Stomach (tissue), 9 donors: Measurements from ENCODE around the gene GAB1. TPM values are rescaled to one million over a fixed set of nuclear protein-coding genes. Genes with fewer than 3 reads are reported as not detected.

Experiments used
- DNase-seq, 2 donors: peaks; one replicate each; pipeline versions ENCODE4 v3.0.0 to v3.0.0-alpha.2; 2013 to 2019
- H3K27ac ChIP-seq, 5 donors: fragments of 200-600 bp in 4 of 5; sonication (generic) in 4 of 5; one replicate each; pipeline ENCODE4 v1.5.1; 2013 to 2019; ENCODE audit warnings: mild to moderate bottlenecking in 1 of 5, moderate library complexity in 1 of 5
- H3K27me3 ChIP-seq, 3 donors: fragments of 200-600 bp; sonication (generic); one replicate each; pipeline ENCODE4 v1.5.1; 2017 to 2019; ENCODE audit warnings: mixed run types in 1 of 3
- H3K36me3 ChIP-seq, 4 donors: fragments of 200-600 bp; sonication (generic); 1 replicate in 3 of 4; 2 replicates in 1 of 4; pipeline ENCODE4 v1.5.1; 2016 to 2019
- H3K4me1 ChIP-seq, 4 donors: fragments of 200-600 bp; sonication (generic); one replicate each; pipeline ENCODE4 v1.5.1; 2016 to 2019
- H3K4me3 ChIP-seq, 4 donors: fragments of 200-600 bp; sonication (generic) in 3 of 4; one replicate each; pipeline ENCODE4 v1.5.1; 2016 to 2019; ENCODE audit warnings: mild to moderate bottlenecking in 1 of 4
- H3K9me3 ChIP-seq, 4 donors: fragments of 200-600 bp; sonication (generic); one replicate each; pipeline ENCODE4 v1.5.1; 2016 to 2019
- EP300 ChIP-seq: sonication (generic); formaldehyde crosslinking; IDR thresholded peaks from one replicate; pipeline ENCODE4 v1.6.1; 2017; ENCODE audit warnings: antibody characterized with exemption
- POLR2A ChIP-seq, 4 donors: fragments of 450-650 bp; IDR thresholded peaks; one replicate each; pipeline ENCODE4 v1.6.1; 2016; ENCODE audit warnings: antibody characterized with exemption in 4 of 4, control low read depth in 2 of 4, mild to moderate bottlenecking in 1 of 4, moderate library complexity in 1 of 4
- POLR2AphosphoS5 ChIP-seq, 3 donors: sonication (generic); formaldehyde crosslinking; IDR thresholded peaks; one replicate each; pipeline ENCODE4 v1.6.1; 2016; ENCODE audit warnings: antibody characterized with exemption in 3 of 3
- WGBS, 5 donors: extraction: QIAGEN DNeasy Blood & Tissue Kit in 3 of 5; methylation state at CpG; one replicate each; pipeline versions ENCODE4 v1.1.5 to v1.1.7; 2013 to 2018; 5-methylcytosine and 5-hydroxymethylcytosine counted together
- intact Hi-C: fragments of 100-400 bp; cut with DNase I; formaldehyde crosslinking; loops from one replicate; pipeline ENCODE4 v1.15.1; 2023; ENCODE audit warnings: low total_unique reads
- polyA plus RNA-seq, 3 donors: library from polyadenylated mRNA; stranded (reverse); fragments of 200-250 nt; gene quantifications; one replicate each; pipeline ENCODE4 v1.2.3, GENCODE V29; 2013
- total RNA-seq, 5 donors: library from RNA; depleted of rRNA; stranded (reverse); fragments of >200 nt; gene quantifications; one replicate each; pipeline versions ENCODE4 v1.1.0 to v1.2.3, GENCODE V29; 2014 to 2016
- TF ChIP-seq, protein P1 (sequence below), 7 experiments: fragments of 450-650 bp in 4 of 7; fragments of 200-600 bp in 3 of 7; sonication (generic) in 3 of 7; IDR thresholded peaks; one replicate each; pipeline ENCODE4 v1.5.1; 2016 to 2019; ENCODE audit warnings: antibody characterized with exemption in 7 of 7, control low read depth in 2 of 7, mild to moderate bottlenecking in 1 of 7
- donor health status: healthy with polysubstance abuse.
- donor health status: Bipolar disorder and iron deficiency.
- donor health status: healthy.

GAB1 gene
- total and polyA plus RNA-seq, 8 donors, result 3.2 to 101 (median 29.0) TPM

DNA sequence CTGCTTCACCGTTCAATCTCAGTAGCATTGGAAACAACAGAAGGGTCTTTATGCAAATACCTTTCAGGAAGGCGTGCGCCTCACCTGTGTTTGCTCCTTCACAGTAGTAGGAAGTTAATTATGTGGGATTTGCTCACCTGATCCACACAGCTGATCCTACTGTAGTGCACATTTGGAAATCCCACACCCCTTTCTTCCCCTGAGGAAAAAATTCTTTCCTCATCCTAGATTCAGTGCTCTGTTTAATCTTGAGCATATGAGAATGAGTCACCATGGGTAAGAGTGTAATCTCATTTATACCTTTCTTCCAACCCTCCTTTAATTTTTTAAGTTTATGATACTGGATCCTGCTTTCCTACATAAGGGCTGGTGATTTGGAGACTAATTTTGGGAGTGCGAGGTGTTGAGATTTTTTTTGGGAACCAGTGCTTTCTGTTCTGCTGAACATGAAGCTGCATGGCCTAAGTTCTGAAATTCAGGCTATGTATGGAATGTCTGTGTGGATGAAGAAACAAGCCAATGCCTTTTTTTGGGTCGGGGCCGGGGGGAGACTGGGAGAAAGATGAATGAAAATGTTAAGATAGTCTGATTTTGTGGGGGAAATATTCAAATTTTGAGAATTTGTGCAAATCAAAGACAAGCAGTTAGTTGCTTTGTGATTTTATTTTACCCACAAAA is 19.0 kb downstream of the GAB1 start:
- DNase-seq, result no peak
- Histone ChIP-seq H3K4me3 (no peak overlapping the region), H3K36me3 (no peaks in the 10 kb centered on the region), H3K27me3 (no peaks in the 10 kb centered on the region), H3K9me3 (no peaks in the 10 kb centered on the region), H3K4me1 (peaks cover 68 to 100% (median 84%) of the 10 kb centered on the region in 4 donors), H3K27ac (peak overlapping the region; percentile 24 to 85 (median 83))
- intact Hi-C loops, result no loop called here
- 69 to 77% (median 72%) methylated on average over 6 of the region's 6 CpGs for WGBS, 5 donors
- TF ChIP-seq, protein P1, sequence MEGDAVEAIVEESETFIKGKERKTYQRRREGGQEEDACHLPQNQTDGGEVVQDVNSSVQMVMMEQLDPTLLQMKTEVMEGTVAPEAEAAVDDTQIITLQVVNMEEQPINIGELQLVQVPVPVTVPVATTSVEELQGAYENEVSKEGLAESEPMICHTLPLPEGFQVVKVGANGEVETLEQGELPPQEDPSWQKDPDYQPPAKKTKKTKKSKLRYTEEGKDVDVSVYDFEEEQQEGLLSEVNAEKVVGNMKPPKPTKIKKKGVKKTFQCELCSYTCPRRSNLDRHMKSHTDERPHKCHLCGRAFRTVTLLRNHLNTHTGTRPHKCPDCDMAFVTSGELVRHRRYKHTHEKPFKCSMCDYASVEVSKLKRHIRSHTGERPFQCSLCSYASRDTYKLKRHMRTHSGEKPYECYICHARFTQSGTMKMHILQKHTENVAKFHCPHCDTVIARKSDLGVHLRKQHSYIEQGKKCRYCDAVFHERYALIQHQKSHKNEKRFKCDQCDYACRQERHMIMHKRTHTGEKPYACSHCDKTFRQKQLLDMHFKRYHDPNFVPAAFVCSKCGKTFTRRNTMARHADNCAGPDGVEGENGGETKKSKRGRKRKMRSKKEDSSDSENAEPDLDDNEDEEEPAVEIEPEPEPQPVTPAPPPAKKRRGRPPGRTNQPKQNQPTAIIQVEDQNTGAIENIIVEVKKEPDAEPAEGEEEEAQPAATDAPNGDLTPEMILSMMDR (IDR thresholded peaks at IDR 0.05), result no peak
- no peak for TF ChIP-seq POLR2AphosphoS5 (IDR thresholded peaks at IDR 0.05)
- TF ChIP-seq POLR2A (IDR thresholded peaks at IDR 0.05), result no peak
- no peak for TF ChIP-seq EP300

DNA sequence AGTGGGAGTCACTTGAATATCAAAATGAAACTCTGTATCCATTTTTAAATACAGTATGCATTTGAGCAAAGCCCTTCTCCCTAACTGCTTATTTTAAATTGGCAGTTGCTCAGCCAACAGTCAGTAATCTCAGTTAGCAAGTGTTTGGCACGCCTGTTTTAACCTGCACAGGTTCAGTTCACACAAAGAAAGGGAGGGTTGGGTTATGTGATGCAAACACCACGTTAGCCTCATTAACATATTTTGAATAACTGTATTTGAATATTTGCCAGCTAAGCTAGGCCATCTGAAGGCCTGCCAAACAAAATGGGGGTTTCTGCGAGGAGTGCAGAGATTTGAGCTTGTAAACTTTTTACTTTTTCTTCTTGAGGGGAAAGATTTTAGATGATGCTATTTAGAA is 19.8 kb downstream of the GAB1 start:
- Histone ChIP-seq H3K4me1 (peaks cover 68 to 100% (median 85%) of the 10 kb centered on the region in 4 donors), H3K9me3 (no peaks in the 10 kb centered on the region), H3K4me3 (no peak overlapping the region), H3K27ac (peak overlapping the region; percentile 13 to 85 (median 83)), H3K27me3 (no peaks in the 10 kb centered on the region), H3K36me3 (no peaks in the 10 kb centered on the region)
- 17 to 40% (median 28%) methylated on average over 3 of the region's 3 CpGs for WGBS, 5 donors
- intact Hi-C loops, result no loop called here
- TF ChIP-seq POLR2A (IDR thresholded peaks at IDR 0.05) (no peak), POLR2AphosphoS5 (IDR thresholded peaks at IDR 0.05) (peak in 2 of 3 donors; percentile 16 to 49), EP300 (no peak)
- TF ChIP-seq, protein P1 (IDR thresholded peaks at IDR 0.05), result no peak
- peak in 1 of 2 donors; percentile 73 for DNase-seq

DNA sequence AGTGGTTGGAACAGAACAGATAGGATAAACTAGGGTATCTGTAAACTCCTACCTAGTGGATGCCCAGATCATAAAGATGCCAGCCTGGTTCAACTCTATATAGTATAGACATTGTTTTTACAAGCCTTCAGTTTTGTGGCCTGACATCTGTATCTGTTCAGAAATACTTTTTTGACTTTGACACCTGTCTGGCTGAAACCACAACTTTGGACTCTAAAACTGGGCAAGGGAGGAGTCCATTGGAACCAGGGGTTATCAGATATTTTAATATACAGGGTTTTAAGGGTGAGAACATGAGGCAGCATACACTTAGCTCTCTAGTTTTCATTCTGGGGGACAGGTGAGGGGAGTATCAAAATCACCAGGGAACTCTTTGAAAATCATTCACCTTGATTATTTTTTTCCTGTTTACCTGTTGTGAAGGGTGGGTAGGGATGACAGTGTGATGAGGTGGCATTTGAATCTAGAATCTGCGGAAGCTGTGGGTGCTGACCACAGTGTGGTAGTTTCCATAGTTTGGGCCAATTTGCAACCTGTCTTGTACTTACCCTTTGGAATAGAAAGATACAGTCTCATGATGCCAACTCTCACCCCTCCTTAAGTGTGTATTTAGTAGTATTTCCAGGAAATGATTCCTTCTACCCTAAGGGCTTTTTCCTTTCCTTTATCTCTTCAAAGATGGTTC is 20.6 kb downstream of the GAB1 start:
- intact Hi-C loops, result no loop called here
- WGBS, 5 donors, result 83 to 91% (median 88%) methylated on average over 1 of the region's 1 CpG
- Histone ChIP-seq H3K4me3 (no peak overlapping the region), H3K9me3 (no peaks in the 10 kb centered on the region), H3K27me3 (no peaks in the 10 kb centered on the region), H3K36me3 (no peaks in the 10 kb centered on the region), H3K4me1 (peaks cover 62 to 100% (median 81%) of the 10 kb centered on the region in 4 donors), H3K27ac (peak overlapping the region; percentile 48 to 85 (median 83))
- no peak for DNase-seq
- no peak for TF ChIP-seq EP300
- TF ChIP-seq POLR2A (IDR thresholded peaks at IDR 0.05), result no peak
- no peak for TF ChIP-seq POLR2AphosphoS5 (IDR thresholded peaks at IDR 0.05)

DNA sequence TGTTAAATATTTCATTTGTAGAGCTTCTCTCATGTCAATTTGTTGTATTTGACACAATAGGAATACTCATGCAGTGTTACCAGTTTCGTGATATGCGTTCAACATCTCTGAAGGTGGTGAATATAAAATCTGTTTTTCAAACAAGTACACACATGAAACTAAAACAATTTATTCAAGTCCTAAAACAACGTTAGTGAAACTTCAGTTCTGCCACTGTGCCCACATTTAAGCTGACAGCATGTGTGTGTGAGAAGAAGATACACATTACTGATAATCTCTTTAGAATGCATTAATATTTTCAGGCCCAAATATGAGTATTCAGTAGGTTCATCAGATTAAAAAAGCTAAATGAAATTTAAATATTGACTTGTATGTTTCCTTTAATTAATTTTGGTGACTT is 21.7 kb downstream of the GAB1 start:
- peak overlapping the region in 4 of 5 donors; percentile 80 to 85 (median 84) for H3K27ac ChIP-seq
- H3K4me1 ChIP-seq, result peaks cover 51 to 100% (median 76%) of the 10 kb centered on the region in 4 donors
- no peak overlapping the region for H3K4me3 ChIP-seq
- no peaks in the 10 kb centered on the region for H3K9me3 ChIP-seq
- no peaks in the 10 kb centered on the region for H3K27me3 ChIP-seq
- no peak for DNase-seq
- no peaks in the 10 kb centered on the region for H3K36me3 ChIP-seq
- WGBS, 5 donors, result 41 to 57% (median 50%) methylated on average over 3 of the region's 3 CpGs
- intact Hi-C loops, result no loop called here
- TF ChIP-seq POLR2A (IDR thresholded peaks at IDR 0.05) (no peak), POLR2AphosphoS5 (IDR thresholded peaks at IDR 0.05) (no peak), EP300 (no peak)
- TF ChIP-seq, protein P1 (IDR thresholded peaks at IDR 0.05), result no peak
